MM.1S (cell line): ENCODE data around the gene PTPRO.
"Not testable (repeated sequence)": the region's sequence is repeated elsewhere in the genome, so short reads cannot be mapped to it uniquely, and the experiment has no call there.

Source experiments
- DNase-seq: peaks from one replicate; pipeline ENCODE4 v3.0.0-alpha.2; 2015
- H2AFZ ChIP-seq: fragments of 300-600 bp; sonication (generic); 2 replicates; pipeline ENCODE4 v1.6.0; 2016; ENCODE audit warnings: antibody characterized with exemption, low read length
- H3F3A ChIP-seq: fragments of 300-600 bp; sonication (generic); 2 replicates; pipeline ENCODE4 v1.6.1; 2016; ENCODE audit warnings: mild to moderate bottlenecking, antibody characterized with exemption, low read length, moderate library complexity, mixed read lengths; ENCODE audit not compliant: insufficient read depth
- H3K27ac ChIP-seq: fragments of 300-600 bp; sonication (generic); 2 replicates; pipeline ENCODE4 v1.5.1; 2016; ENCODE audit warnings: mild to moderate bottlenecking, low read length
- H3K27me3 ChIP-seq: fragments of 300-600 bp; sonication (generic); replicated peaks from 2 replicates; pipeline ENCODE4 v1.6.0; 2016; ENCODE audit warnings: low read length; ENCODE audit not compliant: insufficient read depth
- H3K36me3 ChIP-seq: fragments of 300-600 bp; sonication (generic); replicated peaks from 2 replicates; pipeline ENCODE4 v1.6.1; 2016; ENCODE audit warnings: mild to moderate bottlenecking, low read length, mixed read lengths; ENCODE audit not compliant: insufficient read depth
- H3K4me1 ChIP-seq: fragments of 300-600 bp; sonication (generic); 2 replicates; pipeline ENCODE4 v1.6.1; 2016; ENCODE audit warnings: low read length, mixed read lengths
- H3K4me2 ChIP-seq: fragments of 300-600 bp; sonication (generic); 2 replicates; pipeline ENCODE4 v1.6.0; 2016; ENCODE audit warnings: low read depth, low read length
- H3K4me3 ChIP-seq: fragments of 300-600 bp; sonication (generic); 2 replicates; pipeline ENCODE4 v1.5.1; 2016; ENCODE audit warnings: low read length, mixed read lengths
- H3K79me2 ChIP-seq: fragments of 300-600 bp; sonication (generic); 2 replicates; pipeline ENCODE4 v1.6.1; 2016; ENCODE audit warnings: mixed run types, low read length, mixed read lengths
- H3K9ac ChIP-seq: fragments of 300-600 bp; sonication (generic); 2 replicates; pipeline ENCODE4 v1.6.1; 2016; ENCODE audit warnings: low read length, mixed read lengths
- H3K9me2 ChIP-seq: fragments of 300-600 bp; sonication (generic); replicated peaks from 2 replicates; pipeline ENCODE4 v1.6.1; 2016; ENCODE audit warnings: mild to moderate bottlenecking, low read length, mixed read lengths; ENCODE audit not compliant: insufficient read depth
- H3K9me3 ChIP-seq: fragments of 300-600 bp; sonication (generic); replicated peaks from 2 replicates; pipeline ENCODE4 v1.6.1; 2016; ENCODE audit warnings: mild to moderate bottlenecking, low read length, mixed read lengths; ENCODE audit not compliant: insufficient read depth
- H4K20me1 ChIP-seq: fragments of 300-600 bp; sonication (generic); 2 replicates; pipeline ENCODE4 v1.6.1; 2016; ENCODE audit warnings: mild to moderate bottlenecking, low read length, moderate library complexity, mixed read lengths; ENCODE audit not compliant: insufficient read depth
- EZH2 ChIP-seq: fragments of 300-600 bp; sonication (generic); optimal IDR thresholded peaks from 2 replicates; pipeline ENCODE3; 2017; ENCODE audit warnings: low read depth, mild to moderate bottlenecking, antibody characterized with exemption, low read length, mixed read lengths
- EZH2phosphoT487 ChIP-seq: fragments of 300-600 bp; sonication (generic); IDR thresholded peaks from 2 replicates; pipeline ENCODE4 v1.6.1; 2018; ENCODE audit warnings: antibody characterized with exemption, low read length
- TF ChIP-seq, protein P1 (sequence below): fragments of 300-600 bp; sonication (generic); IDR thresholded peaks from 2 replicates; pipeline ENCODE4 v1.5.1; 2016; ENCODE audit warnings: antibody characterized with exemption, low read length, mixed read lengths

PTPRO gene

DNA sequence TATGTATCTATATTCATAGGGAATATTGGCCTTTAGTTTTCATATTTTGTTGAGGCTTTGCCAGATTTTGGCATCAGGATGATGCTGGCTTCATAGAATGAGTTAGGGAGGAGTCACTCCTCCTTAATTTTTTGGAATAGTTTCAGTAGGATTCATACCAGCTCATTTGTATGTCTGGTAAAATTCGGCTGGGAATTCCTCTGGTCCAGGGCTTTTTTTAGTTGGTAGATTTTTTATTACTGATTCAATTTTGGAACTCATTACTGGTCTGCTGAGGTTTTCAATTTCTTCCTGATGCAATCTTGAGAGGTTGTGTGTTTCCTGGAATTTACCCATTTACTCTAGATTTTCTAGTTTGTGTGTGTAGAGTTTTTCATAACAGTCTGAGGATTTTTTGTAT is 291.7 kb downstream of the PTPRO start:
- H3K9ac ChIP-seq = no peak overlapping the region
- TF ChIP-seq EZH2 (no peak), EZH2phosphoT487 (no peak)
- TF ChIP-seq, protein P1, sequence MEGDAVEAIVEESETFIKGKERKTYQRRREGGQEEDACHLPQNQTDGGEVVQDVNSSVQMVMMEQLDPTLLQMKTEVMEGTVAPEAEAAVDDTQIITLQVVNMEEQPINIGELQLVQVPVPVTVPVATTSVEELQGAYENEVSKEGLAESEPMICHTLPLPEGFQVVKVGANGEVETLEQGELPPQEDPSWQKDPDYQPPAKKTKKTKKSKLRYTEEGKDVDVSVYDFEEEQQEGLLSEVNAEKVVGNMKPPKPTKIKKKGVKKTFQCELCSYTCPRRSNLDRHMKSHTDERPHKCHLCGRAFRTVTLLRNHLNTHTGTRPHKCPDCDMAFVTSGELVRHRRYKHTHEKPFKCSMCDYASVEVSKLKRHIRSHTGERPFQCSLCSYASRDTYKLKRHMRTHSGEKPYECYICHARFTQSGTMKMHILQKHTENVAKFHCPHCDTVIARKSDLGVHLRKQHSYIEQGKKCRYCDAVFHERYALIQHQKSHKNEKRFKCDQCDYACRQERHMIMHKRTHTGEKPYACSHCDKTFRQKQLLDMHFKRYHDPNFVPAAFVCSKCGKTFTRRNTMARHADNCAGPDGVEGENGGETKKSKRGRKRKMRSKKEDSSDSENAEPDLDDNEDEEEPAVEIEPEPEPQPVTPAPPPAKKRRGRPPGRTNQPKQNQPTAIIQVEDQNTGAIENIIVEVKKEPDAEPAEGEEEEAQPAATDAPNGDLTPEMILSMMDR = no peak

DNA sequence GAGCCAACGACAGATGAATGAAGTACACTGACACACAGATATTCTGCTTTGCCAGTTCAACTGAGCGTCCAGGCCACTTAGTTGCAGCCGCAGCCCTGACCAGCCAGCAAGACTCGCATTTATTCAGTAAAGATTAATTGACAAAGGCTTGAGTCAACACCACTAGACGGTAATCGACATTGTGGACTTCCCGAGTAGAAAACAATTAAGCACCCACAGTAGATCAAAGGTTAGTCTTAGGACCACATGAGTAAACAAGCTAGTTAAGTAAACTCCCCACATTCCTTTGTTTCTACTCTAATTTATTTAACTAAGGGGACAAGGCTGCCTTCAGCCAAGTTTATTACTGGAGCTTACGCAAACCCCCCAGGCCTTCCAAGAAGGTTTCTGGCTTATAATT is 294.2 kb downstream of the PTPRO start:
- H4K20me1 ChIP-seq, H3K4me2 ChIP-seq, H2AFZ ChIP-seq, H3K27ac ChIP-seq, H3F3A ChIP-seq, H3K9ac ChIP-seq, H3K4me3 ChIP-seq, H3K9me3 ChIP-seq, H3K36me3 ChIP-seq, H3K27me3 ChIP-seq, H3K79me2 ChIP-seq, H3K9me2 ChIP-seq, H3K4me1 ChIP-seq, DNase-seq: not testable (repeated sequence)

More for the DNA sequence above, 291.7 kb downstream of the PTPRO start:
- H3K9me2 ChIP-seq = no peaks in the 10 kb centered on the region
- H2AFZ ChIP-seq = no peak overlapping the region
- no peak overlapping the region for H3K4me2 ChIP-seq
- H3K9me3 ChIP-seq = no peaks in the 10 kb centered on the region
- no peaks in the 10 kb centered on the region for H3K4me1 ChIP-seq
- no peaks in the 10 kb centered on the region for H3F3A ChIP-seq
- no peaks in the 10 kb centered on the region for H4K20me1 ChIP-seq
- H3K27ac ChIP-seq = no peak overlapping the region
- H3K36me3 ChIP-seq = no peaks in the 10 kb centered on the region
- H3K79me2 ChIP-seq = no peaks in the 10 kb centered on the region
- H3K4me3 ChIP-seq = no peak overlapping the region
- H3K27me3 ChIP-seq = no peaks in the 10 kb centered on the region
- DNase-seq = no peak

DNA sequence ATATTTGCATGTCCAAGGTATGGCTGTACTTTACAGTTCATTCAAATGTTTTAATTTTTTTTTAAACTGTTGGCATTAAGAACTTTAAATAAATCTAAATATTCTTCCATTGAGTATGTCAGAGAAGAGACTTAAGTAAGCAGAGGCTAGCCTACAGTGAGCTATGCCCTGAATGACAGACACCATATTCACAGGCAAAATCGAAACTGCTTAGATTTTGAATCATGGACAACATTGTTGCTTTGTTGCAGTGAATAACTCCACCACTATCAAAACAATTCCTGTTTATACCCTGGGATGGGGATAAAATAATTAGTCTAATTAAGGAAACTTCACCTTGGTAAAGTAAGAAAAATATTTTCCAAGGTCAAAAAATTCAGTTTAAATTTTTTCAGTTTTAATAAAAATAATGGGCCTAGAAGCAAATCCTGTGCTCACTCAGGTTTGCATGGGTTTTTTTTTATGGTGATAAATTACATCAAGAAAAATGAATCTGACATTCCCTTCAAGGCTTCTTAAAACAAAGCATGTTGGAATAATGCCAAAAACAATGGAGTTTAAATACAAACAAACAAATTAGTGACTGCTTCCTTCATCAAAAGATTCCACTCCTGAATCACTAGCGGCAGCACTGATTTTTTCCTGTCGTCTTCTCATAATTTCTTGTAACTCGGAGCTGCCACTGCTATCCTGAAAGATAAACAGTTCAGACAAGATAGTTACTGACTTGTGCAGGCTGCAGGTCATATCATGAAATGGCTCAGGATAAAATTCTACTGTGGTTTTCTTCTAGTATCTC is 298.6 kb downstream of the PTPRO start:
- no peaks in the 10 kb centered on the region for H3K9me3 ChIP-seq
- no peak for TF ChIP-seq EZH2
- TF ChIP-seq, protein P1 = no peak
- TF ChIP-seq EZH2phosphoT487 = no peak
- DNase-seq = peak; percentile 18
- H3K79me2 ChIP-seq = no peaks in the 10 kb centered on the region
- no peaks in the 10 kb centered on the region for H3K9me2 ChIP-seq
- H3K4me2 ChIP-seq = no peak overlapping the region
- H3K4me1 ChIP-seq = no peaks in the 10 kb centered on the region
- no peak overlapping the region for H3K4me3 ChIP-seq
- H3K27me3 ChIP-seq = no peaks in the 10 kb centered on the region
- H2AFZ ChIP-seq = no peak overlapping the region
- no peak overlapping the region for H3K27ac ChIP-seq
- no peaks in the 10 kb centered on the region for H4K20me1 ChIP-seq
- no peaks in the 10 kb centered on the region for H3K36me3 ChIP-seq
- no peaks in the 10 kb centered on the region for H3F3A ChIP-seq
- H3K9ac ChIP-seq = no peak overlapping the region

DNA sequence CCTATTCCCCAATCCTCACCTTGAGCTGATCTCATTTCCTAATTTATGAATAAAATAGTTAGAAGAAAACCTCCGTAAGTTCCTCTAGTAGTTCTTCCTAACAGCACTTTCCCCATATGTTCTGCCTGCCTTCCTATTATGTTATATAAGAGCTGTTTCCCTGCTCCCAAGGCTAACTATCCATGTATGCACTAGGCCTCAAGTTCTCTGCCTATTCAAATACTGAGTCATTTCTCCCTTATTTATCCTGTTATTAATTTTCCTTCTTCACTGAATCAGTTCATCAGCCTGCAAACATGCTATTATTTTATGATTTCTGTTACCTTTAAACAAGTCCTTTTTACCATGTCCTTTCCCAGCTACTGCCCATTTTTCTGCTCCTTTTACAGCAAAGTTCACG is 302.8 kb downstream of the PTPRO start:
- Histone ChIP-seq H3K9me2 (no peaks in the 10 kb centered on the region), H3K4me3 (no peak overlapping the region), H4K20me1 (no peaks in the 10 kb centered on the region), H3K36me3 (no peaks in the 10 kb centered on the region), H3K9ac (no peak overlapping the region), H3K4me1 (no peaks in the 10 kb centered on the region), H2AFZ (no peak overlapping the region), H3K79me2 (no peaks in the 10 kb centered on the region), H3K27me3 (no peaks in the 10 kb centered on the region), H3F3A (no peaks in the 10 kb centered on the region), H3K27ac (no peak overlapping the region), H3K9me3 (no peaks in the 10 kb centered on the region), H3K4me2 (no peak overlapping the region)
- no peak for DNase-seq
- no peak for TF ChIP-seq EZH2
- TF ChIP-seq, protein P1 = no peak
- TF ChIP-seq EZH2phosphoT487 = no peak
